ENCODE data around the gene PUM2.
A peak's percentile ranks its signal among the peaks of the same experiment; 100 is the strongest.
"Not testable (repeated sequence)": the region's sequence is repeated elsewhere in the genome, so short reads cannot be mapped to it uniquely, and the experiment has no call there.

PUM2 gene

GRCh38 chr2:20372896-20373640, 22.4 kb upstream of the PUM2 start:
- no peak for DNase-seq (ENCODE audit: low read depth, low spot score)
- no peak overlapping the region for H3K4me3 ChIP-seq (ENCODE audit: low read length)

- DNase-seq (ENCODE audit: low read depth, low spot score): no peak
- no peak overlapping the region for H3K4me3 ChIP-seq (ENCODE audit: low read length)
Measured at GRCh38 chr2:20371323-20372025, 20.8 kb upstream of the PUM2 start.

- no peak for DNase-seq (ENCODE audit: low read depth, low spot score)
Measured at GRCh38 chr2:20370191-20370590, 19.5 kb upstream of the PUM2 start.

GRCh38 chr2:20369366-20369765, 18.7 kb upstream of the PUM2 start:
- no peak overlapping the region for H3K4me3 ChIP-seq (ENCODE audit: low read length)
- DNase-seq (ENCODE audit: low read depth, low spot score): no peak

More at GRCh38 chr2:20370191-20370590, 19.5 kb upstream of the PUM2 start:
- H3K4me3 ChIP-seq (ENCODE audit: low read length): no peak overlapping the region

GRCh38 chr2:20368706-20369105, 18.1 kb upstream of the PUM2 start:
- no peak overlapping the region for H3K4me3 ChIP-seq (ENCODE audit: low read length)
- DNase-seq (ENCODE audit: low read depth, low spot score): no peak

- H3K4me3 ChIP-seq (ENCODE audit: low read length); DNase-seq (ENCODE audit: low read depth, low spot score): not testable (repeated sequence)
Measured at GRCh38 chr2:20367929-20368328, 17.3 kb upstream of the PUM2 start.

- no peak for DNase-seq (ENCODE audit: low read depth, low spot score)
- no peak overlapping the region for H3K4me3 ChIP-seq (ENCODE audit: low read length)
Measured at GRCh38 chr2:20366672-20367116, 16.1 kb upstream of the PUM2 start.

- no peak for DNase-seq (ENCODE audit: low read depth, low spot score)
- H3K4me3 ChIP-seq (ENCODE audit: low read length): no peak overlapping the region
Measured at GRCh38 chr2:20365249-20365817, 14.7 kb upstream of the PUM2 start.

- H3K4me3 ChIP-seq (ENCODE audit: low read length): no peak overlapping the region
- DNase-seq (ENCODE audit: low read depth, low spot score): no peak
Measured at GRCh38 chr2:20363578-20363977, 12.9 kb upstream of the PUM2 start.

GRCh38 chr2:20362701-20363435, 12.2 kb upstream of the PUM2 start:
- H3K4me3 ChIP-seq (ENCODE audit: low read length): no peak overlapping the region
- DNase-seq (ENCODE audit: low read depth, low spot score): no peak

- no peak for DNase-seq (ENCODE audit: low read depth, low spot score)
- no peak overlapping the region for H3K4me3 ChIP-seq (ENCODE audit: low read length)
Measured at GRCh38 chr2:20361893-20362292, 11.2 kb upstream of the PUM2 start.

GRCh38 chr2:20359096-20359495, 8.5 kb upstream of the PUM2 start:
- H3K4me3 ChIP-seq (ENCODE audit: low read length): no peak overlapping the region
- no peak for DNase-seq (ENCODE audit: low read depth, low spot score)

- no peak for DNase-seq (ENCODE audit: low read depth, low spot score)
- H3K4me3 ChIP-seq (ENCODE audit: low read length): no peak overlapping the region
Measured at GRCh38 chr2:20357638-20358389, 7.2 kb upstream of the PUM2 start.

- H3K4me3 ChIP-seq (ENCODE audit: low read length): no peak overlapping the region
- DNase-seq (ENCODE audit: low read depth, low spot score): peak; percentile 49
Measured at GRCh38 chr2:20356042-20356441, 5.4 kb upstream of the PUM2 start.

- DNase-seq (ENCODE audit: low read depth, low spot score): no peak
- no peak overlapping the region for H3K4me3 ChIP-seq (ENCODE audit: low read length)
Measured at GRCh38 chr2:20355131-20355530, 4.5 kb upstream of the PUM2 start.

- H3K4me3 ChIP-seq (ENCODE audit: low read length): no peak overlapping the region
- DNase-seq (ENCODE audit: low read depth, low spot score): no peak
Measured at GRCh38 chr2:20353241-20353992, 2.8 kb upstream of the PUM2 start.

- H3K4me3 ChIP-seq (ENCODE audit: low read length): no peak overlapping the region
- no peak for DNase-seq (ENCODE audit: low read depth, low spot score)
Measured at GRCh38 chr2:20352581-20353216, 2.1 kb upstream of the PUM2 start.

GRCh38 chr2:20352230-20352578, 1.6 kb upstream of the PUM2 start:
- no peak for DNase-seq (ENCODE audit: low read depth, low spot score)
- peak overlapping the region; percentile 85 for H3K4me3 ChIP-seq (ENCODE audit: low read length)
